Vagina (tissue), 2 donors: Measurements from ENCODE around the gene PARVG.

Experiments used
- POLR2A ChIP-seq, 2 donors: fragments of 450-650 bp; IDR thresholded peaks; one replicate each; pipeline ENCODE4 v1.6.1; 2017; ENCODE audit warnings: antibody characterized with exemption in 2 of 2, mild to moderate bottlenecking in 2 of 2, moderate library complexity in 2 of 2
- POLR2AphosphoS5 ChIP-seq, 2 donors: sonication (generic); formaldehyde crosslinking; IDR thresholded peaks; one replicate each; pipeline ENCODE4 v1.9.0; 2017; ENCODE audit warnings: antibody characterized with exemption in 2 of 2, mild to moderate bottlenecking in 2 of 2, low read depth in 1 of 2; ENCODE audit not compliant: insufficient read depth in 1 of 2
- TF ChIP-seq, protein P1 (sequence below), 3 experiments: fragments of 450-650 bp in 2 of 3; fragments of 200-600 bp in 1 of 3; sonication (generic) in 1 of 3; IDR thresholded peaks; one replicate each; pipeline ENCODE4 v1.5.1; 2017 to 2019; ENCODE audit warnings: antibody characterized with exemption in 3 of 3, mild to moderate bottlenecking in 2 of 3, moderate library complexity in 2 of 3

DNA sequence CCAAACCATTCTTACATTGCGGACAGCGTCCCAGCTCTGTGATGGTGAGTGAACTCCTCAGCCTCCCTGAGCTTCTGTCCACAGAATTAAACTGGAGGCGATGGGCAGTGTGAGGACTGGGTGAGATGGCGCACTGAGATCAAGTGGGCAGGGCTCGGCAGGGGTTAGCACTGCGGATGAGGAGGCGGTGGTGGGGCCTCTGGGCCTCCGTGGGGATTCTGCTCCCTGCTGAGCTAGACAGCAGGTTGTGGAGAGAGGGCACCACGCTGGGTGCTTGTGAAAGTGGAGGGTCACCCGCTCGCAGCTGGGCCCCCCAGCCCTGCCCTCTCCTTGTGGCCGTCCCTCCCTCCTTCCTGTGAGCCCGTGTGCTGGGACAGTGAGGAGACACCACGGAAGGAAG lies 25.6 kb upstream of the PARVG start:
- TF ChIP-seq, protein P1, sequence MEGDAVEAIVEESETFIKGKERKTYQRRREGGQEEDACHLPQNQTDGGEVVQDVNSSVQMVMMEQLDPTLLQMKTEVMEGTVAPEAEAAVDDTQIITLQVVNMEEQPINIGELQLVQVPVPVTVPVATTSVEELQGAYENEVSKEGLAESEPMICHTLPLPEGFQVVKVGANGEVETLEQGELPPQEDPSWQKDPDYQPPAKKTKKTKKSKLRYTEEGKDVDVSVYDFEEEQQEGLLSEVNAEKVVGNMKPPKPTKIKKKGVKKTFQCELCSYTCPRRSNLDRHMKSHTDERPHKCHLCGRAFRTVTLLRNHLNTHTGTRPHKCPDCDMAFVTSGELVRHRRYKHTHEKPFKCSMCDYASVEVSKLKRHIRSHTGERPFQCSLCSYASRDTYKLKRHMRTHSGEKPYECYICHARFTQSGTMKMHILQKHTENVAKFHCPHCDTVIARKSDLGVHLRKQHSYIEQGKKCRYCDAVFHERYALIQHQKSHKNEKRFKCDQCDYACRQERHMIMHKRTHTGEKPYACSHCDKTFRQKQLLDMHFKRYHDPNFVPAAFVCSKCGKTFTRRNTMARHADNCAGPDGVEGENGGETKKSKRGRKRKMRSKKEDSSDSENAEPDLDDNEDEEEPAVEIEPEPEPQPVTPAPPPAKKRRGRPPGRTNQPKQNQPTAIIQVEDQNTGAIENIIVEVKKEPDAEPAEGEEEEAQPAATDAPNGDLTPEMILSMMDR (IDR thresholded peaks at IDR 0.05), result no peak
- TF ChIP-seq POLR2AphosphoS5 (IDR thresholded peaks at IDR 0.05; ENCODE audit: insufficient read depth in 1 of 2, low read depth in 1 of 2) (no peak), POLR2A (IDR thresholded peaks at IDR 0.05) (no peak)
